Measurements from ENCODE around the gene CGN.

GRCh38 chr1:151493042-151493441 lies 18.1 kb upstream of the CGN start:
- TF ChIP-seq CTCF (IDR thresholded peaks at IDR 0.05; ENCODE audit: poor library complexity, severe bottlenecking) (no peak), EZH2 (IDR thresholded peaks at IDR 0.05; ENCODE audit: borderline replicate concordance, insufficient read depth, low read length, poor library complexity, severe bottlenecking) (no peak), SMC3 (conservative IDR thresholded peaks at IDR 0.05; ENCODE audit: poor library complexity) (no peak), POLR2AphosphoS5 (IDR thresholded peaks at IDR 0.05) (no peak)

All from neural cell (in vitro differentiated cells).